ENCODE results near the gene NPM3.

Gene NPM3

DNA sequence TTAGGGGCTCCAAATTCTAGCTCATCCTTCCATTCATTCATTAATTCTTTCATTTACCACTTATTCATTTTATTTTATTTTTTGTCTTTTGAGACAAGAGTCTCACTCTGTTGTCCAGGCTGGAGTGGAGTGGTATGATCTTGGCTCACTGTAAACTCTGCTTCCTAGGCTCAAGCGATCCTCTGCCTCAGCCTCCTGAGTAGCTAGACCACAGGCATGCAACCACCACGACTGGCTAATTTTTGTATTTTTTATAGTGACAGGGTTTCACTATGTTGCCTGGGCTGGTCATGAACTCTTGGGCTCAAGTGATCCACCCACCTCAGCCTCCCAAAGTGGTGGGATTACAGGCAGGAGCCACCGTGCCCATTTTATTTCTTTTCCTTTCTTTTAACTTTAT lies 39.0 kb downstream of the NPM3 start:
- H3K27ac Mint-ChIP-seq, result no peak overlapping the region
- no peaks in the 10 kb centered on the region for H3K4me1 Mint-ChIP-seq

GRCh38 chr10:101741938-101742337 lies 41.3 kb downstream of the NPM3 start:
- H3K27ac Mint-ChIP-seq, result no peak overlapping the region
- no peaks in the 10 kb centered on the region for H3K9me3 Mint-ChIP-seq
- H3K36me3 Mint-ChIP-seq, result no peaks in the 10 kb centered on the region
- H3K4me3 Mint-ChIP-seq, result no peak overlapping the region
- CTCF ChIA-PET, result no interaction called here
- peaks cover 52% of the 10 kb centered on the region for H3K27me3 Mint-ChIP-seq
- no peak for DNase-seq
- no peaks in the 10 kb centered on the region for H3K4me1 Mint-ChIP-seq

More for the DNA sequence above, 39.0 kb downstream of the NPM3 start:
- H3K27me3 Mint-ChIP-seq, result peaks cover 55% of the 10 kb centered on the region
- CTCF ChIA-PET, result interaction anchor here (0.7 to 0.8 kb wide), 3 partner anchors 146 to 195 kb away, joined by 3 read pairs; no protein-coding TSS in a partner anchor
- no peaks in the 10 kb centered on the region for H3K9me3 Mint-ChIP-seq
- H3K36me3 Mint-ChIP-seq, result no peaks in the 10 kb centered on the region
- H3K4me3 Mint-ChIP-seq, result no peak overlapping the region
- no peak for DNase-seq

DNA sequence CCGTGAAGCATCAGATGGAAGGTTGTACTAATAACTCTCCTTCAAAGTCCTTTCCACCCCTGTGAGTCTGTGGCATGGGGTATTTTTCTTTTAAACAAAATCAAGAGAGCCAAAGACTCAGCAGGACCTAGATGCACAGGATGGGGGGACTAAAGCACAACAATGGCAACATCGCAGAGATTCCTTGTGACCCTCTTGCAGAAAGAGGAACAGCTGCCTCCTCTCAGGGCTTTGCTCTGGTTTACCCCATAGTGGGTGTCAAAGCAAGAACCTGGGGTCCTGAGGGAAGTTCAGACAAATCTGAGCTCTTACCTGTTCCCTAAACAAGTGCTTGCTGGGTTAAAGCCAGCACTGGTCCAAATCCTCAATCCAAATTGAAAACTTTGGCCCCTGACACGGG lies 46.6 kb downstream of the NPM3 start:
- Mint-ChIP-seq H3K4me3 (no peak overlapping the region), H3K27me3 (peaks cover 44% of the 10 kb centered on the region), H3K4me1 (no peaks in the 10 kb centered on the region), H3K9me3 (no peaks in the 10 kb centered on the region), H3K27ac (no peak overlapping the region), H3K36me3 (no peaks in the 10 kb centered on the region)
- no peak for DNase-seq
- CTCF ChIA-PET, result interaction anchor here (1.0 kb wide), 1 partner anchor 134 kb away, joined by 3 read pairs; no protein-coding TSS in a partner anchor

DNA sequence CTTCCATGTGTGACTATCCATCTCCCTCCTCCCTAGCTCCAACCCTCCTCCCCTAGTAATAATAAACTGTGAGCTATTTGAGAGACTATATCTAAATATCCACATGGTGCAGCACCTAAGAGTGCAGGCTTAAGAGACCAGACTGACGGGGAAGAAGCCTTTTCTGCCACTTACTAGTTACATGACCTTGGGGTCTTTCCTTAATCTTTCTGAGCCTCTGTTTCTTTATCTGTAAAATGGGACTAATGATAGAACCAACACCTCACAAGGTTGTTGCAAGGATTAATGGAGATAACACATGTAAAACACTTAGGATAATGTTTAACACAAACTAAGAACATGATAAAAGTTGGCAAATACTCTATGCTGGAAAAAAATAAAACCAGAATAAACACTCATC lies 51.1 kb downstream of the NPM3 start:
- no peak for DNase-seq
- no peak overlapping the region for H3K4me3 Mint-ChIP-seq
- H3K27ac Mint-ChIP-seq, result no peak overlapping the region
- CTCF ChIA-PET, result interaction anchor here (1.6 kb wide), 1 partner anchor 129 kb away, joined by 4 read pairs; no protein-coding TSS in a partner anchor
- no peaks in the 10 kb centered on the region for H3K36me3 Mint-ChIP-seq
- no peaks in the 10 kb centered on the region for H3K9me3 Mint-ChIP-seq
- H3K4me1 Mint-ChIP-seq, result no peaks in the 10 kb centered on the region
- peaks cover 39% of the 10 kb centered on the region for H3K27me3 Mint-ChIP-seq
